ENCODE data around the gene FAM53A. TPM values are rescaled to one million over a fixed set of nuclear protein-coding genes. Genes with fewer than 3 reads are reported as not detected.

FAM53A gene
- total and polyA plus RNA-seq, 7 experiments from 2014 or later: 1.2 to 3.6 (median 2.1) TPM

GRCh38 chr4:1717129-1718094 lies 33.3 kb upstream of the FAM53A start:
- no peak overlapping the region for H3K4me3 ChIP-seq (ENCODE audit: low read length)
- peaks cover 5 to 52% (median 47%) of the 10 kb centered on the region in 7 donors for H3K4me1 Mint-ChIP-seq
- H3K9me3 Mint-ChIP-seq: no peaks in the 10 kb centered on the region
- H3K4me1 ChIP-seq (ENCODE audit: control insufficient read depth in 2 of 2, insufficient read depth in 2 of 2, low read length in 2 of 2): peaks cover 27 to 39% of the 10 kb centered on the region in 2 donors
- no peaks in the 10 kb centered on the region for H3K9me3 ChIP-seq (ENCODE audit: control insufficient read depth in 2 of 3, low read length in 3 of 3)
- ChIA-PET POLR2A (interaction anchor here (0.9 kb wide), 2 partner anchors 24 to 32 kb away, joined by 3 read pairs; no protein-coding TSS in a partner anchor), CTCF (interaction anchor here (3.3 kb wide), 1 partner anchor 24 kb away, joined by 13 read pairs; no protein-coding TSS in a partner anchor)
- H3K36me3 Mint-ChIP-seq: peaks cover 0 to 15% (median 0%) of the 10 kb centered on the region in 5 donors
- DNase-seq: no peak
- no peaks in the 10 kb centered on the region for H3K27me3 Mint-ChIP-seq
- H3K27me3 ChIP-seq (ENCODE audit: control insufficient read depth in 2 of 2, insufficient read depth in 2 of 2, low read length in 2 of 2): no peaks in the 10 kb centered on the region
- intact Hi-C loops (cut with micrococcal nuclease): no loop called here
- peak overlapping the region in 2 of 10 donors; percentile 42 to 45 for H3K4me3 Mint-ChIP-seq
- no peak for ATAC-seq
- H3K27ac Mint-ChIP-seq: no peak overlapping the region
- peaks cover 0 to 30% (median 7%) of the 10 kb centered on the region in 3 experiments for H3K36me3 ChIP-seq (ENCODE audit: control insufficient read depth in 2 of 3, insufficient read depth in 3 of 3, low read length in 3 of 3)
- no peak overlapping the region for H3K27ac ChIP-seq (ENCODE audit: low read depth, low read length)

DNA sequence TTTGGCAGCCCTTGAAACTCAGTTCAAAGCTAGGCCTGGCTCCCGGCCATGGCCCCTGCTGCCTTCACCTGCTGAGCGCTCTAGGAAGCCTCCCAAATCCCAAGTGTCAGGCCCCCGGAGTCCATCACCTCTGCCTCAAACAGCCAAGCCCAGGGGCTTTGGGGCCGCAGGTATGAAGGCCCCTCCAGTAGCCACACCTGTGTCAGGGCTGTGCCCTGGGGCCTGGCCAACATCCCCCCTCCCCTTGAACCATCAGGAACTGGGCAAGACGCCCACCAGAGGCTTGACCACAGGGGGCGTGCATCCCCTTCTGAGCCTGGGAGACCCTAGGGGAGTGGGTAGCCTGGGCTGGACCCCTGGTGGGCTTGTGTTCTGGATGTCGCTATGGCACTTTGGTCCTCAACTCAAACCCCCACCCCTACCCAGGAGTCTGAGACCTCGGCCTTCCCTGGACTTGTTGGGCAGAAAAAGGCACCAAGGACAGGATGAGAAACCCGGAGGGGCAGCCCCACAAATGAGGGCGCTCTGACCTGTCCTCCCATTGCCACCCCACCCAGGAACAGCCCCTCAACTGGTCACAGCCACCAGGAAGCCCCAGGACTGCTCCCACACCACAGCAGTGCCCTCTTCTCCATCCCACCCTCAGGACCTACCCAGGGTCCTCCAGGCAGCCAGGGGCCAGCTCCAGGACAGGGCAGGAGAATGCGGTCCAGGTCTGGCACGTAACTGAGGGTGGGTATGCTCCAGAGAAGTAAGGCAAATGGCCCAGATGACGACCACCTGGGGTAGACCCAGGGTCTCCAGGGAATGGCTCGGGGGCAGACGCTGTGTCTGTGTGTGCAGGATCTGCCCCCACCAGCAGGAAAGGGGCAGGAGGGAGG lies 32.2 kb upstream of the FAM53A start:
- CTCF ChIA-PET: interaction anchor here (0.6 kb wide), 1 partner anchor 364 kb away, joined by 3 read pairs; no protein-coding TSS in a partner anchor
- H3K27ac Mint-ChIP-seq: peak overlapping the region in 1 of 9 donors; percentile 17
- peak overlapping the region in 2 of 10 donors; percentile 16 to 25 for H3K4me3 Mint-ChIP-seq
- H3K4me1 ChIP-seq (ENCODE audit: control insufficient read depth in 2 of 2, insufficient read depth in 2 of 2, low read length in 2 of 2): peaks cover 23 to 33% of the 10 kb centered on the region in 2 donors
- no peaks in the 10 kb centered on the region for H3K9me3 ChIP-seq (ENCODE audit: control insufficient read depth in 2 of 3, low read length in 3 of 3)
- no peaks in the 10 kb centered on the region for H3K27me3 Mint-ChIP-seq
- no peak for DNase-seq
- intact Hi-C loops (cut with micrococcal nuclease): no loop called here
- no peak for ATAC-seq
- peaks cover 0 to 48% (median 44%) of the 10 kb centered on the region in 7 donors for H3K4me1 Mint-ChIP-seq
- H3K27ac ChIP-seq (ENCODE audit: low read depth, low read length): no peak overlapping the region
- H3K4me3 ChIP-seq (ENCODE audit: low read length): no peak overlapping the region
- peaks cover 0 to 10% (median 0%) of the 10 kb centered on the region in 5 donors for H3K36me3 Mint-ChIP-seq
- POLR2A ChIA-PET: interaction anchor here (0.9 kb wide), 1 partner anchor 30 kb away, joined by 3 read pairs; no protein-coding TSS in a partner anchor
- H3K27me3 ChIP-seq (ENCODE audit: control insufficient read depth in 2 of 2, insufficient read depth in 2 of 2, low read length in 2 of 2): no peaks in the 10 kb centered on the region
- H3K9me3 Mint-ChIP-seq: no peaks in the 10 kb centered on the region
- H3K36me3 ChIP-seq (ENCODE audit: control insufficient read depth in 2 of 3, insufficient read depth in 3 of 3, low read length in 3 of 3): peaks cover 0 to 30% (median 7%) of the 10 kb centered on the region in 3 experiments

- peak overlapping the region in 6 of 9 donors; percentile 17 to 95 (median 60) for H3K27ac Mint-ChIP-seq
- H3K4me1 Mint-ChIP-seq: peaks cover 3 to 55% (median 53%) of the 10 kb centered on the region in 7 donors
- peaks cover 33 to 40% of the 10 kb centered on the region in 2 donors for H3K4me1 ChIP-seq (ENCODE audit: control insufficient read depth in 2 of 2, insufficient read depth in 2 of 2, low read length in 2 of 2)
- POLR2A ChIA-PET: interaction anchor here (4.2 kb wide), 1 partner anchor 8 kb away, joined by 119 read pairs; the partner anchor contains the start of genes TACC3 and TMEM129
- CTCF ChIA-PET: interaction anchor here (0.6 kb wide), 1 partner anchor 363 kb away, joined by 3 read pairs; no protein-coding TSS in a partner anchor
- no peak overlapping the region for H3K4me3 ChIP-seq (ENCODE audit: low read length)
- H3K27me3 Mint-ChIP-seq: no peaks in the 10 kb centered on the region
- DNase-seq (no peak), ATAC-seq (no peak)
- H3K4me3 Mint-ChIP-seq: peak overlapping the region in 6 of 10 donors; percentile 14 to 98 (median 72)
- H3K9me3 ChIP-seq (ENCODE audit: control insufficient read depth in 2 of 3, low read length in 3 of 3): no peaks in the 10 kb centered on the region
- no peaks in the 10 kb centered on the region for H3K27me3 ChIP-seq (ENCODE audit: control insufficient read depth in 2 of 2, insufficient read depth in 2 of 2, low read length in 2 of 2)
- H3K9me3 Mint-ChIP-seq: no peaks in the 10 kb centered on the region
- intact Hi-C loops (cut with micrococcal nuclease): no loop called here
- H3K36me3 ChIP-seq (ENCODE audit: control insufficient read depth in 2 of 3, insufficient read depth in 3 of 3, low read length in 3 of 3): peaks cover 0 to 30% (median 7%) of the 10 kb centered on the region in 3 experiments
- H3K27ac ChIP-seq (ENCODE audit: low read depth, low read length): peak overlapping the region; percentile 99
- peaks cover 0 to 16% (median 1%) of the 10 kb centered on the region in 5 donors for H3K36me3 Mint-ChIP-seq
Observed at GRCh38 chr4:1715002-1715758, 31.1 kb upstream of the FAM53A start.

DNA sequence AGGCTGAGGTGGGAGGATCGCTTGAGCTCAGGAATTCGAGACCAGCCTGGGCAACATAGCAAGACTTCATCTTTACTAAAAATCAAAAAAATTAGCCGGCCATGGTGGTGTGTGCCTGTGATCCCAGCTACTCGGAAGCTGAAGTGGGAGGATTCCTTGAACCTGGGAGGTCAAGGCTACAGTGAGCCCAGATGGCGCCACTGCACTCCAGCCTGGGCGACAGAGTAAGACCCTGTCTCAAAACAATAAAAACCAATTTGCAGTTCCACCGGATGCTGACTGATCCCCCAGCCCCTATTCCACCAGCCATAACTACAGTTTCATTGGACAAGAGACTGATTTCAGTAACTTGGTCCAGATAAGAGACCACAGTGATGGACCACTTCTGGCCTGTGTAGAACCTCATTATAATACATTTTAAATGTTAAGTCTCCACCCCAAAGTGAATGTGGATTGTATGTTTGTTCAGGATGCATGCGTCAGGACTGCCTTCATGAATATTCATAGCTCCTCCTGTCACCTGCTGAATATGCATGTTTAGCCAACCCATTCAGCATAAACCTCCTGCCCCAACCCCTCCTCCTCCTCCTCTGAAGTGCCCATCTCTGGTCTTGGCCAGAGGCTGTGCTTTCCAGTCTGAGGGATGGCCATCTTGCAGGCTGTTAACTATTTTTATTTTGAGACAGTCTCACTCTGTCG lies 30.3 kb upstream of the FAM53A start:
- Histone ChIP-seq H3K4me1 (ENCODE audit: control insufficient read depth in 2 of 2, insufficient read depth in 2 of 2, low read length in 2 of 2) (peaks cover 32 to 34% of the 10 kb centered on the region in 2 donors), H3K27ac (ENCODE audit: low read depth, low read length) (peak overlapping the region; percentile 99), H3K27me3 (ENCODE audit: control insufficient read depth in 2 of 2, insufficient read depth in 2 of 2, low read length in 2 of 2) (no peaks in the 10 kb centered on the region), H3K9me3 (ENCODE audit: control insufficient read depth in 2 of 3, low read length in 3 of 3) (no peaks in the 10 kb centered on the region), H3K4me3 (ENCODE audit: low read length) (no peak overlapping the region), H3K36me3 (ENCODE audit: control insufficient read depth in 2 of 3, insufficient read depth in 3 of 3, low read length in 3 of 3) (peaks cover 0 to 30% (median 7%) of the 10 kb centered on the region in 3 experiments)
- Mint-ChIP-seq H3K4me3 (peak overlapping the region; percentile 14 to 98 (median 94)), H3K36me3 (peaks cover 0 to 20% (median 4%) of the 10 kb centered on the region in 5 donors), H3K27me3 (no peaks in the 10 kb centered on the region), H3K27ac (peak overlapping the region in 6 of 9 donors; percentile 51 to 98 (median 92)), H3K9me3 (no peaks in the 10 kb centered on the region), H3K4me1 (peaks cover 10 to 55% (median 55%) of the 10 kb centered on the region in 7 donors)
- no peak for ATAC-seq
- intact Hi-C loops (cut with micrococcal nuclease): loop anchor here (5.0 kb wide), 4 partner anchors 293 to 1248 kb away; partner anchors contain the start of genes FAM193A (in 1 of the 2), FGFRL1 (in 1 of the 2), GRK4 (in 1 of the 2) and NELFA (in 1 of the 2)
- no peak for DNase-seq
- ChIA-PET POLR2A (interaction anchor here (4.2 kb wide), 1 partner anchor 9 kb away, joined by 119 read pairs; the partner anchor contains the start of genes TACC3 and TMEM129), CTCF (interaction anchor here (0.7 to 3.6 kb wide), 3 partner anchors 9 to 21 kb away, joined by 3 to 16 read pairs (median 3); no protein-coding TSS in a partner anchor)

Data from naive thymus-derived CD4-positive, alpha-beta T cell (primary cell).